COR-L47 (cell line): ENCODE measurements around the gene GRIN2C.
A peak's percentile ranks its signal among the peaks of the same experiment; 100 is the strongest.
"Not testable (repeated sequence)": the region's sequence is repeated elsewhere in the genome, so short reads cannot be mapped to it uniquely, and the experiment has no call there.

Source experiments
- DNase-seq: peaks from one replicate; lab custom pipeline; 2025; lab: John Stamatoyannopoulos, UW

The GRIN2C gene

GRCh38 chr17:74879308-74879707 is 19.6 kb upstream of the GRIN2C start:
- DNase-seq: no peak

DNA sequence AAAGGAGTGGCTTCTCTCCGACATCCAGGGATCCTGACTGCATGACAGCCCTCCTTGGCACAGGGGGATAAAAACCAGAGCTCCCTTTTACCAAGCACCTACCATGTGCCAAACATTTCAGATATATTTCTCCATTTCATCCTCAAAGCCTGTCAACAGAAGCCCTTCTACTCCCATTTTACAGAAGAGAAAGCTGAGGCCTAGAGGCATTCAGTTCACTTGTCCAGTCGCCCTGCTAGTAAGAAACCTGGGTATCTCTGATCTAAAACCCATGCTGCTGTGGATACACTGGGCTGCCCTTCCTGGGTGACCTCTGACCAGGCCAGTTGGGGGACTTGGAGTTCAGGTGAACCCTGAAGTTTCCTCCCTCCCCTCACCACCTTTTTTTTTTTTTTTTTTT is 19.0 kb upstream of the GRIN2C start:
- DNase-seq: no peak

- DNase-seq: peak; percentile 26
Observed at GRCh38 chr17:74877592-74878548, 18.2 kb upstream of the GRIN2C start.

DNA sequence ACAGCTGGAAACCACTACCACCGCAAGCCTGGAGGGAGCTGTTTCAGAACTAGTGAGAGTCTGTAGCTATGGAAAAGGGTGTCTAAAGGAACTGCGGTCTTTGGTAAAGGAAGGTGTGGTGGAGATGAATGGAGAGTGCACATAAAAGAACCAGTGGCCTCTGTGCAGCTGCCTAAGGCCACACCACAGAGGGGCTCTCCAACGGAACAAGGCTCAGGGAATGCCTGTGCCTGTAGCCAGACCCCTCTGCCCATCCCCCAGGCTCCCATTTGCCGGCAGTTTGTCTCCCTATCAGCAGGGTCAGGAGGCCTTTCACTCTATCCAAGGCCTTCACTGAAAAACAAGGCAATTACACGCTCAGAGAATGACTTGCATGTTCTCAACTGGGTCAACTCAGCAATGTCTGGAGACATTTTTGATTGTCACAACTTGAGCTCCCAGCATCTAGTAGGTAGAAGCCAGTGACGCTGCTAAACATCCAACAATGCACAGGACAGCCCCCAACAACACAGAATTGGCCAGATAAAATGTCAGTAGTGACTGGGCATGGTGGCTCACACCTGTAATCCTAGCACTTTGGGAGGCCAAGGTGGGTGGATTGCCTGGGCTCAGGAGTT is 16.4 kb upstream of the GRIN2C start:
- DNase-seq: no peak

- no peak for DNase-seq
Observed at GRCh38 chr17:74875155-74875976, 15.7 kb upstream of the GRIN2C start.

DNA sequence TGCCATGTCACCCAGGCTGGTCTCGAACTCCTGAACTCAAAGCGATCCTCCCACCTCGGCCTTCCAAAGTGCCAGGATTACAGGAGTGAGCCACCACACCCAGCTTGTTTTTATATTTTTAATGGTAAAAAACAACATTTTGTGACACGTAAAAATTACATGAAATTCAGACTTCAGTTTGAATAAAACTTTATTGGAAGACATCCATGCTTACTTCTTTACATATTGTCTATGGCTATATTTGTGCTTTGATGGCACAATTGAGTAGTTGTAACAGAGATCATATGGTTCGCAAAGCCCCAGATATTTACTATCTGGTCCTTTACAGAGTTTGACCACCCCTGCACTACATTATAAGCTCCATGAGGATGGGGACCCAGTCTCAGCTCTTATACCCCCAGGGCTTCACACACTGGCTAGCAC is 14.9 kb upstream of the GRIN2C start:
- no peak for DNase-seq

DNA sequence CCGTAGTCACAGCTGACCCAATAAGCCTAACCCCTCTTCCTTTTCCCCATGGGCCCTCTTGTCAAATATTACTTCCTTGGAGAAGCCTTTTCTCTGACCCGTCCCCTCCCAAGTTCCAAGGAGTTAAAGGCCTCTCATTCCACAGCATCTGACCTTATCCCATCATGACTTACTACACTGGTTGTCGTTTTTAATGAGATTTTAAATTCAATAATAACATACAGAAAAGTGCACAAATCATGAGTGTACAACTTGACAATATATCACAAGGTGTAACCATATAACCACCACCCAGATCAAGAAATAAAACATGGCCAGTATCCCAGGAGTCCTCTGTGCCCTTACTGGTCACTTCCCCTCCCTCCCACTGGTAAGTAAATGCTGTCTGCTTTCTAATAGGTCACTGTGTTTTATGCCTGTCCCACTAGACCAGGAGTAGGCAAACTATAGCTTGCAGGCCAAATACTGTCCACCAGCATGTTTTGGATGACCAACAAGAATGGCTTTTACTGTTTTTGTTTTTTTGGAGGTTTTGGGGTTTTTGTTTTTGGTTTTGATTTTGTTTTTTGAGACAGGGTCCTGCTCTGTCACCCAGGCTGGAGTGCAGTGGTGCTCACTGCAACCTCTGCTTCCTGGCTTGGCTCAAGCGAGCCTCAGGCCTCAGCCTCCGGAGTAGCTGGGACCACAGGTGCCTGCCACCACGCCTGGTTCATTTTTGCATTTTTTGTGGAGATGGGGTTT is 14.4 kb upstream of the GRIN2C start:
- DNase-seq: no peak

- peak; percentile 99 for DNase-seq
Observed at GRCh38 chr17:74873037-74873873, 13.6 kb upstream of the GRIN2C start.

DNA sequence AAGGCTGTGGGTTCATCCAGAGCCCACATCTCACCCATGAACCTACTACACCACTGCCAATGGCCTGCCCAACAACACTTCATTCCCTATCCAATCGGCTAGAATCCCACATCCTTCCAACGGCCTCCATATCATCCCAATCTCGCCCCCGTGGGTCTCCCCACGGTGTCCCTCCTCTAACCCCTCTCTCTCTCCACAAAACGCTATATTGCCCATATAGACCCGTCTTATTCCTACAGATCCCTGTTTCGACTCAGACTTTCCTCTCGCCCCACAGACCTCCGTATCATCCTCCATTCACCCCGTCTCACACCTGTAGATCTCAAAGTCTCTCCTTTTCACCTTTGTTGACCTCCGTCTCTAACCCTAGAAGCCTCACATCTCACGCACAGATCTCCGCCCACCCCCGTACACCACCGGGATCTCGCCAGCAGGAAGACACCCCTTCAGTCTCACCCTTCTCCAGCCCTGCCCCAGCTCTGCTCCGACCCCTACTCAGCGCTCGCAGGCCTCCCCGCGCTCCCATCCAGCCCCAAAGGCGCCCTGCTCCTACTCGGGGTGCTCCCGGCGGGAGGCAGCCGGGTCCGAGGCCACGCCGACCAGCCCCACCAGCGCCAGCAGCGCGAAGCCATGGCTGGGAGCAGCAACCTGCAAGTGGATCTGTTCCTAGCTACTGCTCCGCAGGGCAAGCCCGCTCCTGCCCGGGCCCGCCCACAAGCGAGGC is 12.8 kb upstream of the GRIN2C start, which contains the start of gene FDXR:
Gene FDXR (minus strand): TSS at position 682 of the 724 bp plus-strand sequence. CDS start 50 bp downstream, at position 632.
- no peak for DNase-seq

- no peak for DNase-seq
Observed at GRCh38 chr17:74871356-74872076, 11.8 kb upstream of the GRIN2C start.

DNA sequence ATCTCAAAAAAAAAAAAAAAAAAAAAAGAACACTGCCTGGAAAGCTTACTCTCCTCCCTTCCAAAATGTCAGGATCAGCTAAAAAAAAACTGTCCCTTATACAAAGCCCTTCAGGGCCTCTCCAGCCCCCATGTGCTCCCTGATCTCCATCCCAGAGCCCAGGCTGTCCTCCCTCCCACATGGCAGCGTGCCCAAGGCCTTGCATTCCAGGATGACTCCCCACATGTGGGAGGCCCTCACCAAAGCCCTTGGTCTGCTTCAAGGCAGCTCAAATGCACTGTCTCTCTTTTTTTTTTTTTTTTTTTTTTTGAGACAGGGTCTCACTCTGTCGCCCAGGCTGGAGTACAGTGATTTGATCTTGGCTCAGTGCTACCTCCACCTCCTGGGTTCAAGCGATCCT is 10.8 kb upstream of the GRIN2C start:
- DNase-seq: no peak

DNA sequence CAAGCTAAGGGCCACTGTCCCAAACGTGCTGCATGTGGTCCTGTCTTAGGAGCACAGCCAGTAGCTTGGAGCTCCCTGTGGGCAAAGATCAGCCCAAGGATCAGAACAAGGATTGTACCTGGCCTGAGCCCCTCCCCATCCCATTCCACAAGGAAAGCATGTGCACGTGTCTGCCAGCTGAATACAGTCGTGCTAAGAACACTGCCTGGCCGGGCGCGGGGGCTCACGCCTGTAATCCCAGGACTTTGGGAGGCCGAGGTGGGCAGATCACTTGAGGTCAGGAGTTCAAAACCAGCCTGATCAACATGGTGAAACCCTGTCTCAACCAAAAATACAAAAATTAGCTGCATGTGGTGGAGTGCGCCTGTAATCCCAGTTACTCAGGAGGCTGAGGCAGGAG is 10.3 kb upstream of the GRIN2C start:
- not testable (repeated sequence) for DNase-seq

DNA sequence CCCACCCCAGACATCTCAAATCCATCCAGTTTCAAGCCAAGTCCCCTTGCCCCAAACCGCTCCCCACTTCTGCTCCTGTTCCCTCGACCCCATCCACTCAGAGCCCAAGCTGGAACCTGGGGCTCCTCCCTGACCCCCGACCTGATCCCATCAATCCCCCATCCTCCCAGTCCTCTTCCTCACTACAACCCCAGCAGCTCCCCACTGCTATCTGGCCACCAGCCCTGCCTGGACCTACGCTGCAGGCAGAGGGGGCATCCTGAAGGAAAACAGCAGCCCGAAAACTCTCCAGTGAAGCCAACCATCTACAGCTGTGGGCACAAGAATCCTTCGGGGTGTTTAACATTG is 9.2 kb upstream of the GRIN2C start:
- no peak for DNase-seq

- DNase-seq: no peak
Observed at GRCh38 chr17:74868251-74868907, 8.7 kb upstream of the GRIN2C start.

DNA sequence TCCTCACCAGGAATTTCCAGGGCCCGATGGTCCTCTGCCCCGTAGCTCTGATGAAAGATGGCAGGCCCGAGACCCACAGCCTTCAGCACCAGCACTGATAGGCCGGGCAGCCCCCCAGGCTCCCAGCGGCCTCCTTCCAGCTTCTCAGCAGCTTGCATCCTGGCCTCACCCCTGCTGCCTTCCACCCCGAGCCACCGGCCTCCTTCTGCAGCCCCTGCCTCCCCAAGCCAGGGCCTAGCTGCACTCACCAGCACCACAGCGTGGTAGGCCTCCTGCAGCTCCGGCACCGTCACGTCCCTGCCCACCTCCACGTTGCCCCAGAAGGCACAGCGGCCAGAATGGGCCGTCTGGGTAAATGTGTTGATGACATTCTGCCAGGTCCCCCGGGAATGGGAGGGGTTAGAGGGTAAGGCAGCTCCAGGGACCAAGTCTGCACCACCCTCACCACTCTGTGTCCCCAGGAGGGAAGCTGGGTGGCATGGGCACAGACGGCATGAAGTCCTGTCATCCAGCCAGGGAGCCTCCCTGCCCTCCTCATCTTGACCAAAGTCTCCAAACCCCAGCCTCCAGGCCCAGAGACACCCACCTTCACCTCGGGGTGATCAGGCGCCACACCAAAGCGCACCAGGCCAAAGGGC is 6.6 kb upstream of the GRIN2C start:
- DNase-seq: no peak

DNA sequence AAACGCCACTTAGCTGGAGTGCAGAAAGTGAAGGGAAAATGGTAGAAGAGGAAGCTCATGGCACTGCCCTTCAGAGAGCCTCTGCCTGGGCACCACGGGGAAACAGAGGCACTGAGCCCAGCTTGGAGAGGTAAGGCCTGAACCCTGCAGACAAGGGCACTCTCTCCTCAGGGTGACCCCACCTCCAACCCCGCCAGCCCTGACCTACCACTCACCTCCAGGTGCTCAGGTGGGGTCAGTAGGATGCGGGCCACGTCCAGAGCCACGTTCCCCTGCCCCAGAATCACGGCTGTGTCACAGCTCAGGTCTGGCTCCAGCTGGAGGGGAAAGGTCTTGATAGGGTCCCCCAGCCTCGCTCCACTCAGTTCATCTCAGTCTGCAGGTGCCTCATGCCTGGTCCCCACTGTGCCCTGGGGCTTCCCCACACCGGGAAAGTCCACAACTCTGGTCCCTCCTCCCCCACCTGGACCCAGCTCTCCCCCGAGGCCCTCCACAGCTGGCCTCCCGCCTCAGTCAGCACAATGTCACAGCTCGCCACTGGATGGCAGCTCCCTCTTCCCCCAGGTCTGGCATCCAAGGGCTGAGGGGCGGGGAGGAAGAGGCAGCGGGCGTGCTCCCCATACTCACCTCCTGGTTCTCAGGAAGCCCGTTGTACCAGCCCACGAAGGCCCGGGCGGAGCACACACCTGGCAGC is 6.0 kb upstream of the GRIN2C start:
- no peak for DNase-seq

GRCh38 chr17:74864866-74865395 is 5.2 kb upstream of the GRIN2C start:
- peak; percentile 59 for DNase-seq
